HepG2 (cell line): ENCODE results near the gene ARRDC1. TPM values are rescaled to one million over a fixed set of nuclear protein-coding genes. Genes with fewer than 3 reads are reported as not detected.

Experiments
- ATAC-seq: fragments of 200-7000 bp; cut with Tn5 transposase; 3 replicates; pipeline ENCODE4 v1.9.1; 2020; ENCODE audit warnings: mild to moderate bottlenecking, moderate library complexity
- BruUV-seq: library from RNA; stranded (reverse); fragments of 400-500 nt; replicated peaks from 2 replicates; lab custom pipeline; 2021; lab: Mats Ljungman, UMichigan
- CTCF ChIA-PET: fragments of 300-600 bp; formaldehyde crosslinking; extraction: SDS; loops from one replicate; lab custom pipeline; 2021; ENCODE audit warnings: low total read pairs, inconsistent platforms, low intra/inter-chr PET ratio; lab: Yijun Ruan, JAX
- POLR2A ChIA-PET: fragments of 350-600 bp; sonication (Branson Sonifier 250); formaldehyde crosslinking; loops from one replicate; lab custom pipeline; 2020; ENCODE audit warnings: antibody characterized with exemption, inconsistent platforms; lab: Yijun Ruan, JAX
- DNase-seq: peaks from one replicate; pipeline ENCODE4 v3.0.0-alpha.2; 2015; ENCODE audit warnings: low spot score
- FAIRE-seq: peaks from 3 replicates; lab custom pipeline; 2011; peaks lifted over from hg19 to GRCh38; lab: Jason Lieb, UNC
- H2AFZ ChIP-seq: one replicate; pipeline ENCODE4 v1.6.1; 2011; ENCODE audit warnings: low read length, inconsistent platforms
- H3K27ac ChIP-seq: fragments of 300-600 bp; 3 replicates; pipeline ENCODE4 v1.8.0; 2011; ENCODE audit warnings: mixed run types, mild to moderate bottlenecking, mixed read lengths, low read length, inconsistent platforms; ENCODE audit not compliant: insufficient read depth; ENCODE audit errors: extremely low read length
- H3K27me3 ChIP-seq, 2 experiments: fragments of 200-600 bp in 1 of 2; 2 replicates in 1 of 2; 3 replicates in 1 of 2; pipeline versions ENCODE4 v1.6.0 to v1.8.0; 2011; ENCODE audit warnings: low read length in 2 of 2, mild to moderate bottlenecking in 2 of 2, moderate library complexity in 2 of 2, inconsistent platforms in 1 of 2; ENCODE audit not compliant: insufficient read depth in 2 of 2, control insufficient read depth in 1 of 2
- H3K36me3 ChIP-seq, 2 experiments: fragments of 200-600 bp in 1 of 2; replicated peaks in 1 of 2; 2 replicates in 1 of 2; 3 replicates in 1 of 2; pipeline versions ENCODE4 v1.5.1 to v1.8.0; 2011; ENCODE audit warnings: low read length in 2 of 2, inconsistent platforms in 1 of 2; ENCODE audit not compliant: insufficient read depth in 2 of 2, control insufficient read depth in 1 of 2
- H3K4me1 ChIP-seq: 2 replicates; pipeline ENCODE4 v1.5.1; 2012; ENCODE audit warnings: low read length, inconsistent platforms; ENCODE audit not compliant: insufficient read depth
- H3K4me2 ChIP-seq: 2 replicates; pipeline ENCODE4 v1.6.0; 2011; ENCODE audit warnings: low read depth, low read length, inconsistent platforms
- H3K4me3 ChIP-seq, 3 experiments: fragments of 200-600 bp in 1 of 3; sonication (generic), shearing (Covaris generic) in 1 of 3; replicated peaks in 1 of 3; 2 replicates each; pipeline ENCODE4 v1.5.1; 2011 to 2016; ENCODE audit warnings: low read length in 3 of 3, inconsistent platforms in 2 of 3, low read depth in 2 of 3, mild to moderate bottlenecking in 2 of 3, control low read depth in 1 of 3, mixed read lengths in 1 of 3; ENCODE audit not compliant: insufficient read depth in 1 of 3
- H3K79me2 ChIP-seq: one replicate; pipeline ENCODE4 v1.6.1; 2011; ENCODE audit warnings: low read length, inconsistent platforms; ENCODE audit not compliant: insufficient read depth
- H3K9ac ChIP-seq: 2 replicates; pipeline ENCODE4 v1.6.0; 2011; ENCODE audit warnings: mild to moderate bottlenecking, low read depth, low read length, inconsistent platforms; ENCODE audit not compliant: insufficient read depth
- H3K9me3 ChIP-seq: 2 replicates; pipeline ENCODE4 v1.5.1; 2012; ENCODE audit warnings: mild to moderate bottlenecking, low read length
- H4K20me1 ChIP-seq: 2 replicates; pipeline ENCODE4 v1.6.0; 2011; ENCODE audit warnings: inconsistent platforms, mild to moderate bottlenecking, low read length, moderate library complexity; ENCODE audit not compliant: insufficient read depth
- JARID2 ChIP-seq: sonication (generic); formaldehyde crosslinking; IDR thresholded peaks from 2 replicates; pipeline ENCODE4 v1.8.1; 2023; ENCODE audit warnings: missing genetic modification reagents, inconsistent platforms; ENCODE audit not compliant: insufficient replicate concordance
- NCOR1 ChIP-seq: fragments of 200-600 bp; sonication (generic); IDR thresholded peaks from 2 replicates; pipeline ENCODE4 v1.7.0; 2017; ENCODE audit warnings: antibody characterized with exemption, low read length, borderline replicate concordance
- SPEN ChIP-seq: sonication (generic); formaldehyde crosslinking; IDR thresholded peaks from 2 replicates; pipeline ENCODE4 v1.5.1; 2020; ENCODE audit warnings: low read depth, mild to moderate bottlenecking, missing genetic modification reagents
- ZNF3 ChIP-seq: IDR thresholded peaks from 2 replicates; pipeline ENCODE4 v1.7.0; 2017; ENCODE audit warnings: inconsistent platforms
- WGBS: methylation state at CpG from one replicate; pipeline ENCODE4 v1.1.6; 2017; ENCODE audit warnings: low lambda C conversion rate; 5-methylcytosine and 5-hydroxymethylcytosine counted together
- in situ Hi-C: cut with HindIII; loops from 2 replicates; pipeline ENCODE4 v1.10.0; 2017; ENCODE audit warnings: low pct_unique_long_range_greater_than_20kb; ENCODE audit not compliant: extremely low pct_ligation_motif_present
- intact Hi-C: fragments of 100-400 bp; cut with micrococcal nuclease; formaldehyde crosslinking; loops from one replicate; pipeline ENCODE4 v1.10.0; 2022; ENCODE audit not compliant: unreplicated experiment
- polyA plus RNA-seq, 8 experiments: library from polyadenylated mRNA; depleted of rRNA in 3 of 8; stranded (reverse) in 7 of 8; unstranded in 1 of 8; fragments of >200 nt; fragmentation: Illumina TruSeq in 4 of 8; extraction: Trizol in 4 of 8; gene quantifications; 2 replicates each; pipeline versions ENCODE4 v1.2.1 to v1.2.3, GENCODE V29; 2011 to 2016; ENCODE audit warnings: low read depth in 4 of 8, missing spikeins in 1 of 8, mixed read lengths in 1 of 8; ENCODE audit not compliant: insufficient read depth in 1 of 8
- total RNA-seq, 5 experiments: library from RNA; depleted of rRNA; stranded (reverse); fragments of >200 nt; fragmentation: Illumina TruSeq; extraction: Trizol; gene quantifications; 2 replicates each; pipeline ENCODE4 v1.2.3, GENCODE V29; 2016; ENCODE audit warnings: low read depth in 1 of 5
- TF ChIP-seq, protein P1 (sequence below): sonication (generic); formaldehyde crosslinking; IDR thresholded peaks from 2 replicates; pipeline ENCODE4 v1.5.0; 2020; ENCODE audit warnings: mild to moderate bottlenecking, missing genetic modification reagents, moderate library complexity

ARRDC1 gene
- total and polyA plus RNA-seq, 2 of the 13 experiments (the other 11 are each of a cell fraction or from before 2014, with no cell fraction given), result 21.7 to 44.4 TPM

GRCh38 chr9:137575364-137575715, 30.1 kb upstream of the ARRDC1 start (continued):
- TF ChIP-seq ZNF3 (no peak), SPEN (CRISPR knock-in tag) (no peak), NCOR1 (no peak)

GRCh38 chr9:137575716-137576411, 29.6 kb upstream of the ARRDC1 start:
- Histone ChIP-seq H3K9me3 (no peaks in the 10 kb centered on the region), H3K27me3 (no peaks in the 10 kb centered on the region), H2AFZ (no peak overlapping the region), H3K36me3 (peaks cover 12 to 39% of the 10 kb centered on the region in 2 experiments; a peak in 4 of 5 replicates), H3K4me1 (peaks cover 30% of the 10 kb centered on the region), H3K27ac (no peak overlapping the region), H3K79me2 (peaks cover 24% of the 10 kb centered on the region), H4K20me1 (no peaks in the 10 kb centered on the region; the same call in 1 of the 2 replicates), H3K4me2 (0 out of 2 replicates have a peak overlapping the region, but pooled peaks have one; percentile 18), H3K4me3 (no peak overlapping the region), H3K9ac (no peak overlapping the region)
- ChIA-PET POLR2A (interaction anchor here (0.8 kb wide), 1 partner anchor 16 kb away, joined by 4 read pairs; no protein-coding TSS in a partner anchor), CTCF (no interaction called here)
- no peak for FAIRE-seq
- WGBS, result 93% methylated on average over 6 of the region's 12 CpGs
- in situ Hi-C loops, result no loop called here
- BruUV-seq, result no TSS peak
- no peak for DNase-seq
- TF ChIP-seq, protein P1, sequence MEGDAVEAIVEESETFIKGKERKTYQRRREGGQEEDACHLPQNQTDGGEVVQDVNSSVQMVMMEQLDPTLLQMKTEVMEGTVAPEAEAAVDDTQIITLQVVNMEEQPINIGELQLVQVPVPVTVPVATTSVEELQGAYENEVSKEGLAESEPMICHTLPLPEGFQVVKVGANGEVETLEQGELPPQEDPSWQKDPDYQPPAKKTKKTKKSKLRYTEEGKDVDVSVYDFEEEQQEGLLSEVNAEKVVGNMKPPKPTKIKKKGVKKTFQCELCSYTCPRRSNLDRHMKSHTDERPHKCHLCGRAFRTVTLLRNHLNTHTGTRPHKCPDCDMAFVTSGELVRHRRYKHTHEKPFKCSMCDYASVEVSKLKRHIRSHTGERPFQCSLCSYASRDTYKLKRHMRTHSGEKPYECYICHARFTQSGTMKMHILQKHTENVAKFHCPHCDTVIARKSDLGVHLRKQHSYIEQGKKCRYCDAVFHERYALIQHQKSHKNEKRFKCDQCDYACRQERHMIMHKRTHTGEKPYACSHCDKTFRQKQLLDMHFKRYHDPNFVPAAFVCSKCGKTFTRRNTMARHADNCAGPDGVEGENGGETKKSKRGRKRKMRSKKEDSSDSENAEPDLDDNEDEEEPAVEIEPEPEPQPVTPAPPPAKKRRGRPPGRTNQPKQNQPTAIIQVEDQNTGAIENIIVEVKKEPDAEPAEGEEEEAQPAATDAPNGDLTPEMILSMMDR, result 0 out of 2 replicates have a peak, but pooled peaks have one; percentile 9
- TF ChIP-seq JARID2, result no peak
- intact Hi-C loops, result no loop called here
- no peak for ATAC-seq
